K562 (cell line): ENCODE results near the gene MYRIP. TPM values are rescaled to one million over a fixed set of nuclear protein-coding genes. Genes with fewer than 3 reads are reported as not detected.

Experiments
- ATAC-seq: fragments of 200-7000 bp; cut with Tn5 transposase; 3 replicates; pipeline ENCODE4 v1.9.1; 2020; ENCODE audit warnings: moderate library complexity
- BruUV-seq: library from RNA; stranded (reverse); fragments of 400-500 nt; replicated peaks from 2 replicates; lab custom pipeline; 2021; lab: Mats Ljungman, UMichigan
- CTCF ChIA-PET: fragments of 300-600 bp; formaldehyde crosslinking; extraction: SDS; loops from one replicate; lab custom pipeline; 2021; ENCODE audit warnings: low intra/inter-chr PET ratio; lab: Yijun Ruan, JAX
- POLR2A ChIA-PET: fragments of 300-600, 350-650 bp; sonication (Branson Sonifier 250); formaldehyde crosslinking; extraction: SDS; loops from one replicate; lab custom pipeline; 2021; ENCODE audit warnings: antibody characterized with exemption, inconsistent platforms; lab: Yijun Ruan, JAX
- DNase-seq, 4 experiments: peaks; one replicate each; pipeline versions ENCODE4 v3.0.0 to v3.0.0-alpha.2; 2011 to 2018; ENCODE audit warnings: low spot score in 3 of 4, mixed read lengths in 3 of 4; ENCODE audit errors: extremely low read depth in 1 of 4
- FAIRE-seq: peaks from 2 replicates; lab custom pipeline; 2011; peaks lifted over from hg19 to GRCh38; lab: Jason Lieb, UNC
- H2AFZ ChIP-seq: 2 replicates; pipeline ENCODE4 v1.6.0; 2011; ENCODE audit warnings: low read depth, low read length, control low read depth, inconsistent platforms
- H3K27ac ChIP-seq: fragments of 200-600 bp; 3 replicates; pipeline ENCODE4 v1.8.0; 2011; ENCODE audit warnings: low read depth, mild to moderate bottlenecking, control low read depth, inconsistent platforms, low read length, moderate library complexity, mixed read lengths; ENCODE audit errors: extremely low read depth
- H3K27me3 ChIP-seq, 2 experiments: fragments of 300-600 bp in 1 of 2; 2 replicates in 1 of 2; 3 replicates in 1 of 2; pipeline versions ENCODE4 v1.6.0 to v1.8.0; 2011; ENCODE audit warnings: inconsistent platforms in 2 of 2, low read length in 2 of 2, mild to moderate bottlenecking in 1 of 2, mixed read lengths in 1 of 2, moderate library complexity in 1 of 2; ENCODE audit not compliant: control insufficient read depth in 2 of 2, insufficient read depth in 2 of 2
- H3K36me3 ChIP-seq: fragments of 300-600 bp; 3 replicates; pipeline ENCODE4 v1.8.0; 2011; ENCODE audit warnings: mild to moderate bottlenecking, low read length, inconsistent platforms; ENCODE audit not compliant: control insufficient read depth, insufficient read depth
- H3K4me1 ChIP-seq, 2 experiments: fragments of 200-600 bp in 1 of 2; replicated peaks in 1 of 2; 2 replicates in 1 of 2; 3 replicates in 1 of 2; pipeline versions ENCODE4 v1.5.1 to v1.8.0; 2011; ENCODE audit warnings: inconsistent platforms in 2 of 2, low read length in 2 of 2, mild to moderate bottlenecking in 1 of 2, mixed read lengths in 1 of 2, moderate library complexity in 1 of 2; ENCODE audit not compliant: control insufficient read depth in 2 of 2, insufficient read depth in 2 of 2
- H3K4me2 ChIP-seq: 2 replicates; pipeline ENCODE4 v1.6.1; 2011; ENCODE audit warnings: low read length, control low read depth, inconsistent platforms, mixed read lengths; ENCODE audit not compliant: insufficient read depth
- H3K4me3 ChIP-seq: fragments of 200-600 bp; sonication (generic), shearing (Covaris generic); 2 replicates; pipeline ENCODE4 v1.5.1; 2016; ENCODE audit warnings: control low read depth, inconsistent platforms
- H3K79me2 ChIP-seq: fragments of 200-600 bp; 3 replicates; pipeline ENCODE4 v1.8.0; 2011; ENCODE audit warnings: low read length, inconsistent platforms; ENCODE audit not compliant: control insufficient read depth, insufficient read depth
- H3K9ac ChIP-seq, 2 experiments: 2 replicates each; pipeline versions ENCODE4 v1.6.0 to v1.6.1; 2011; ENCODE audit warnings: low read depth in 2 of 2, low read length in 2 of 2, control low read depth in 1 of 2, inconsistent platforms in 1 of 2, mild to moderate bottlenecking in 1 of 2, mixed read lengths in 1 of 2; ENCODE audit not compliant: insufficient read depth in 1 of 2
- H3K9me1 ChIP-seq: one replicate; pipeline ENCODE4 v1.6.0; 2011; ENCODE audit warnings: inconsistent platforms, mild to moderate bottlenecking, low read length, moderate library complexity; ENCODE audit not compliant: control insufficient read depth, insufficient read depth
- H3K9me3 ChIP-seq: replicated peaks from 2 replicates; pipeline ENCODE4 v1.5.1; 2011; ENCODE audit warnings: low read depth, low read length, inconsistent platforms; ENCODE audit not compliant: control insufficient read depth, insufficient read depth
- H4K20me1 ChIP-seq: replicated peaks from 2 replicates; pipeline ENCODE4 v1.6.1; 2011; ENCODE audit warnings: low read length, inconsistent platforms, mixed read lengths; ENCODE audit not compliant: control insufficient read depth, insufficient read depth
- BRF1 ChIP-seq: IDR thresholded peaks from 3 replicates; pipeline ENCODE4 v1.6.1; 2011; ENCODE audit warnings: borderline replicate concordance, mild to moderate bottlenecking; ENCODE audit not compliant: insufficient read length; ENCODE audit errors: extremely low read depth
- C11orf30 ChIP-seq: fragments of 450-650 bp; IDR thresholded peaks from 2 replicates; pipeline ENCODE4 v1.6.1; 2016; ENCODE audit warnings: low read depth, mild to moderate bottlenecking
- CLOCK ChIP-seq: fragments of 250-450 bp; sonication (Bioruptor Pico); IDR thresholded peaks from 2 replicates; pipeline ENCODE4 v1.4.0; 2020; ENCODE audit warnings: mild to moderate bottlenecking, moderate library complexity, borderline replicate concordance
- FOS ChIP-seq: IDR thresholded peaks from 3 replicates; pipeline ENCODE4 v1.6.1; 2011; ENCODE audit not compliant: insufficient read length; ENCODE audit errors: extremely low read depth
- JUN ChIP-seq, 2 experiments: sonication (generic) in 1 of 2; formaldehyde crosslinking in 1 of 2; IDR thresholded peaks; 2 replicates each; pipeline versions ENCODE4 v1.6.1 to v1.8.0; 2012 to 2022; ENCODE audit warnings: borderline replicate concordance in 2 of 2, mild to moderate bottlenecking in 2 of 2, improper control_type of control experiment in 1 of 2, low read depth in 1 of 2, low read length in 1 of 2, missing genetic modification reagents in 1 of 2
- KHSRP ChIP-seq: fragments of 450-650 bp; IDR thresholded peaks from 2 replicates; pipeline ENCODE4 v1.6.1; 2017
- PCBP1 ChIP-seq: fragments of 200-400 bp; formaldehyde crosslinking; IDR thresholded peaks from 2 replicates; pipeline ENCODE4 v1.6.1; 2018; ENCODE audit warnings: mild to moderate bottlenecking, low read depth, low read length; ENCODE audit not compliant: poor library complexity, severe bottlenecking
- PTTG1 ChIP-seq: fragments of 450-650 bp; IDR thresholded peaks from 2 replicates; pipeline ENCODE4 v1.6.1; 2016; ENCODE audit warnings: low read depth, mild to moderate bottlenecking, missing genetic modification characterization, missing compliant biosample characterization
- SREBF1 ChIP-seq: fragments of 150-350 bp; IDR thresholded peaks from 2 replicates; pipeline ENCODE4 v1.6.1; 2014; ENCODE audit warnings: antibody characterized with exemption, low read depth, low read length, borderline replicate concordance
- TGIF2 ChIP-seq: sonication (generic); formaldehyde crosslinking; IDR thresholded peaks from 2 replicates; pipeline ENCODE4 v1.8.1; 2022; ENCODE audit warnings: mild to moderate bottlenecking, missing genetic modification reagents, moderate library complexity
- THAP12 ChIP-seq: fragments of 250-450 bp; sonication (Bioruptor Pico); IDR thresholded peaks from 2 replicates; pipeline ENCODE4 v1.9.0; 2021; ENCODE audit warnings: mild to moderate bottlenecking, inconsistent platforms
- ZBTB2 ChIP-seq: fragments of 450-650 bp; IDR thresholded peaks from 2 replicates; pipeline ENCODE4 v1.6.1; 2016; ENCODE audit warnings: antibody characterized with exemption
- ZKSCAN1 ChIP-seq: fragments of 150-350 bp; IDR thresholded peaks from 2 replicates; pipeline ENCODE4 v1.6.1; 2016; ENCODE audit warnings: low read depth, low read length
- ZNF146 ChIP-seq: IDR thresholded peaks from one replicate; pipeline ENCODE4 v1.6.1; 2018; ENCODE audit warnings: missing compliant biosample characterization; ENCODE audit not compliant: unreplicated experiment
- WGBS: fragments of 100-300 bp; shearing (Covaris generic); methylation state at CpG from one replicate; pipeline ENCODE4 v1.1.6; 2016; ENCODE audit warnings: low coverage, mixed read lengths; ENCODE audit not compliant: insufficient coverage; ENCODE audit errors: missing lambda C conversion rate; 5-methylcytosine and 5-hydroxymethylcytosine counted together
- in situ Hi-C: fragments of 300-500 bp; cut with MboI; formaldehyde crosslinking; loops from 4 replicates; pipeline ENCODE4 v1.15.0; 2018; ENCODE audit warnings: inconsistent platforms, mixed read lengths
- intact Hi-C: fragments of 100-400 bp; cut with micrococcal nuclease; formaldehyde crosslinking; loops from 2 replicates; pipeline ENCODE4 v1.14.2; 2022
- polyA plus RNA-seq, 8 experiments: library from polyadenylated mRNA; depleted of rRNA in 4 of 8; stranded (reverse) in 5 of 8; unstranded in 3 of 8; fragments of >200 nt; fragmentation: Nextera tagmentation in 2 of 8; fragmentation: Illumina TruSeq in 1 of 8; extraction: Ambion mirVana in 2 of 8; extraction: Trizol in 1 of 8; gene quantifications; 2 replicates each; pipeline versions ENCODE4 v1.2.1 to v1.2.3, GENCODE V29; 2011 to 2014; ENCODE audit warnings: inconsistent platforms in 1 of 8, missing spikeins in 1 of 8
- total RNA-seq, 7 experiments: library from RNA; depleted of rRNA in 6 of 7; stranded (reverse); fragments of >200 nt in 6 of 7; fragmentation: Illumina TruSeq in 2 of 7; extraction: Trizol in 2 of 7; gene quantifications; 2 replicates each; pipeline versions ENCODE4 v1.2.1 to v1.2.3, GENCODE V29; 2011 to 2021; ENCODE audit warnings: low replicate concordance in 1 of 7

Gene MYRIP
- total and polyA plus RNA-seq, 9 of the 15 experiments (the other 6 are each of a cell fraction or from before 2014, with no cell fraction given) = 0.03 to 0.12 TPM; not detected in 7

GRCh38 chr3:40129510-40129909 is 320.1 kb downstream of the MYRIP start:
- no peak overlapping the region for H3K4me3 ChIP-seq
- no peak; the same call in 2 of the 3 replicates for ATAC-seq
- H3K27me3 ChIP-seq = peaks cover 0 to 6% of the 10 kb centered on the region in 2 experiments; a peak in 3 of 5 replicates
- FAIRE-seq = no peak
- H3K9me3 ChIP-seq = no peaks in the 10 kb centered on the region
- no peaks in the 10 kb centered on the region for H3K36me3 ChIP-seq
- no peak for DNase-seq
- H3K4me2 ChIP-seq = no peak overlapping the region
- intact Hi-C loops = no loop called here
- no peaks in the 10 kb centered on the region for H3K4me1 ChIP-seq
- H3K9ac ChIP-seq = no peak overlapping the region
- ChIA-PET CTCF (no interaction called here), POLR2A (no interaction called here)
- no peaks in the 10 kb centered on the region for H4K20me1 ChIP-seq
- H3K27ac ChIP-seq = no peak overlapping the region
- BruUV-seq = no TSS peak
- no peak overlapping the region for H2AFZ ChIP-seq
- no peaks in the 10 kb centered on the region for H3K9me1 ChIP-seq
- 1% methylated on average over 3 of the region's 3 CpGs for WGBS
- no peak for TF ChIP-seq CLOCK (CRISPR knock-in tag)
- no peak for TF ChIP-seq TGIF2 (CRISPR knock-in tag)
- TF ChIP-seq PCBP1 = no peak
- TF ChIP-seq THAP12 = no peak
- TF ChIP-seq ZNF146 = no peak
- TF ChIP-seq PTTG1 (tag) = no peak
- no peak for TF ChIP-seq ZKSCAN1
- no peak for TF ChIP-seq KHSRP
- no peak for TF ChIP-seq C11orf30
- TF ChIP-seq FOS = no peak
- no peak for TF ChIP-seq SREBF1
- TF ChIP-seq JUN (IDR thresholded peaks at IDR 0.05; ENCODE audit: borderline replicate concordance, low read depth, low read length) = no peak
- TF ChIP-seq JUN (CRISPR knock-in tag; IDR thresholded peaks at IDR 0.05; ENCODE audit: borderline replicate concordance) = no peak
- TF ChIP-seq ZBTB2 = no peak
- TF ChIP-seq BRF1 = no peak
- no peaks in the 10 kb centered on the region for H3K79me2 ChIP-seq
- in situ Hi-C loops = no loop called here
